ENCODE results near the gene S100A8. TPM values are rescaled to one million over a fixed set of nuclear protein-coding genes. Genes with fewer than 3 reads are reported as not detected.
A peak's percentile ranks its signal among the peaks of the same experiment; 100 is the strongest.

The S100A8 gene
- total RNA-seq: 10 to 100 TPM in 1 of 4 donors, 1 to 10 TPM in 2, not detected in 1; 2.8 to 35.6 (median 6.2) TPM

DNA sequence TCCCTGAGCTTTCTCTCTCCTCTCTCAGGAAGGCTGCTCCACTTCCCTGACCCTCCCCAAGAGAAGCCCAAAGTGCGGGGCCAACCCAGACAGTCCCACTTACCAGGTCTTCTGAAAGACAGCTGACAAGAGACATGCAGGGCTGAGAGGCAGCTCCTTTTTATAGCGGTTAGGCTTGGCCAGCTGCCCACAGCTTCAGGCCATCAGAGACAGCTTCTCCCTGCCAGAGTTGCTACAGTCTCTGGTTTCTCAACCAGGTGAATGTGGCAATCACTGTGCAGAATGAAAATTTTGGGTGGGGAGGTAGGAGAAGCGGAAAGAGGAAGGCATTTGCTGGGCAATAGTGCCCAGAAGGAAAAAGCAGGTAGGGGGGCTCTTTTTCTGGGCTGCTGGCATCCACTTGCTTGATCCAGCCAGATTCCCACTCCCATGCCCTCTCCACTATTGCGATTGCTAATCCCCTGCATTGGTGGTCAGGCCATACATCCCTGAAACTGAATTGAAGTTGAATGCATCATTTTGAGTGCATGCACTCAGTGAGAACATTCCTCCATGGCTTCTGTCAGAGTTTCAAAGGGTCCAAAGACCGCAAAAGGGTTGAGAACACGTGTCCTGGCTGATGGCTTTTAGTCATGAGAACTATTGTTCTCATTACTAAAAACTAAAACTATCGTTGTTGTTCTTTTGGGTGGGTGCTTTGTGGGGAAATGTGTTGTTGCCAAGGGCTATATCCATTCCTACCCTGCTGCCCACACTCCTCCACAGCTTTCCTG is at the start of gene S100A8:
Gene S100A8, minus strand, starts transcription at position 136 of the 773 bp plus-strand sequence. CDS start 538 bp downstream, outside the sequence.
- WGBS, 2 donors: 68 to 77% methylated on average over 7 of the region's 7 CpGs
- intact Hi-C loops (cut with DNase I): no loop called here
- Histone ChIP-seq H3K27me3 (no peaks in the 10 kb centered on the region), H3K9me3 (no peaks in the 10 kb centered on the region), H3K4me3 (replicated peaks in 1 of 3) (no peak within 1 kb of the TSS), H3K27ac (no peak within 1 kb of the TSS), H3K36me3 (no peaks in the 10 kb centered on the region), H3K4me1 (no peaks in the 10 kb centered on the region)
- peak; percentile 11 to 20 for DNase-seq
- TF ChIP-seq POLR2A (IDR thresholded peaks at IDR 0.05): no peak
- no peak for TF ChIP-seq CTCF (IDR thresholded peaks at IDR 0.05)

DNA sequence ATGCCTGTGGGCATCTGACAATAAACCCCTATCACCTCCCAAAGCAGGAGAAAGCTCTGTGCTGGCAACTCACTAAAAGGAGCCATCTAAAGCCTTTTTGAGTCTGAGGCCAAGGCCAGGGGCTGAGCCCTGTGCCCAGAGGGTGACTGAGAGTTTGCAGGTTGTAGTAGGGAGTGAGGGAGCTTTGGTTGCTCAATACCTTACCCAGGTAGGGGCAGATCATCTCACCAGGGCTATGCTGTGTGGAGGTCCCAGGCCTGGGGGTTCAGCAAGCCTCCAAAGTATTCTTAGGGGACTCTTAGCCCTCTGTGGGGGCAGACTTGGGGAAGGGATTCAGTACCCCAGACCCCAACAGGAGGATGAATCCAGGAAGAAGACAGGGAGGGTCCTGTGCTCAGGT is 48.4 kb upstream of the S100A8 start:
- TF ChIP-seq CTCF (IDR thresholded peaks at IDR 0.05) (no peak), POLR2A (IDR thresholded peaks at IDR 0.05) (no peak)
- Histone ChIP-seq H3K9me3 (no peaks in the 10 kb centered on the region), H3K4me1 (no peaks in the 10 kb centered on the region), H3K27me3 (no peaks in the 10 kb centered on the region), H3K27ac (no peak overlapping the region), H3K36me3 (no peaks in the 10 kb centered on the region), H3K4me3 (replicated peaks in 1 of 3) (no peak overlapping the region)
- DNase-seq: no peak
- intact Hi-C loops (cut with DNase I): no loop called here

DNA sequence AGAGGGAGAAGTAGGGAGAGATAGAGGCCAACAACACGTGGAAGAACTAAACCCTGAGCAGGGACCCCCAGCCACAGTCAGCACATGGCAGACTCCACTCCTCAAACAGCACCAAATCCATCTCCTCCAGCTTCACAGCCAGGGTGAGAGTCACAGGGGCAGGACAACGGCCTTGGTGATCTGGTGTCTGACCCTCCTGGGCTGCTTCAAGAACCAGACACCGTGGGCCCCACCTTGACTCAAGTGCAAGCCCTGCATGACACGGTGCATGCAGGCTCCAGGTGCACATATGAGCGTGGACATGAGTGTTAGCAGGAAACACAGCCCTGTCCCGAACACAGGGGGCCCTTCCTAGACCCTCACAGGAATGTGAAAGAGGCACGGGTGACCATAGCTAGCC is 47.7 kb upstream of the S100A8 start:
- 70 to 83% methylated on average over 5 to 7 of the region's 7 CpGs for WGBS, 2 donors
- Histone ChIP-seq H3K4me1 (no peaks in the 10 kb centered on the region), H3K36me3 (no peaks in the 10 kb centered on the region), H3K27me3 (no peaks in the 10 kb centered on the region), H3K9me3 (no peaks in the 10 kb centered on the region), H3K4me3 (replicated peaks in 1 of 3) (no peak overlapping the region), H3K27ac (no peak overlapping the region)
- no peak for DNase-seq
- intact Hi-C loops (cut with DNase I): no loop called here
- TF ChIP-seq POLR2A (IDR thresholded peaks at IDR 0.05): no peak
- no peak for TF ChIP-seq CTCF (IDR thresholded peaks at IDR 0.05)

- Histone ChIP-seq H3K9me3 (no peaks in the 10 kb centered on the region), H3K27me3 (no peaks in the 10 kb centered on the region), H3K27ac (no peak overlapping the region), H3K4me3 (replicated peaks in 1 of 3) (no peak overlapping the region), H3K4me1 (no peaks in the 10 kb centered on the region), H3K36me3 (no peaks in the 10 kb centered on the region)
- intact Hi-C loops (cut with DNase I): no loop called here
- 90 to 92% methylated on average over 4 of the region's 4 CpGs for WGBS, 2 donors
- TF ChIP-seq POLR2A (IDR thresholded peaks at IDR 0.05): no peak
- TF ChIP-seq CTCF (IDR thresholded peaks at IDR 0.05): no peak
- DNase-seq: no peak
Observed at GRCh38 chr1:153437236-153437635, 46.4 kb upstream of the S100A8 start.

- Histone ChIP-seq H3K27ac (no peak overlapping the region), H3K27me3 (no peaks in the 10 kb centered on the region), H3K36me3 (no peaks in the 10 kb centered on the region), H3K4me1 (no peaks in the 10 kb centered on the region), H3K9me3 (no peaks in the 10 kb centered on the region), H3K4me3 (replicated peaks in 1 of 3) (no peak overlapping the region)
- no peak for DNase-seq
- intact Hi-C loops (cut with DNase I): no loop called here
- TF ChIP-seq POLR2A (IDR thresholded peaks at IDR 0.05): no peak
- no peak for TF ChIP-seq CTCF (IDR thresholded peaks at IDR 0.05)
- WGBS, 2 donors: 85 to 86% methylated on average over 11 of the region's 11 CpGs
Observed at GRCh38 chr1:153434746-153435455, 44.0 kb upstream of the S100A8 start.
